Measurements from ENCODE around the gene FAM20A.

DNA sequence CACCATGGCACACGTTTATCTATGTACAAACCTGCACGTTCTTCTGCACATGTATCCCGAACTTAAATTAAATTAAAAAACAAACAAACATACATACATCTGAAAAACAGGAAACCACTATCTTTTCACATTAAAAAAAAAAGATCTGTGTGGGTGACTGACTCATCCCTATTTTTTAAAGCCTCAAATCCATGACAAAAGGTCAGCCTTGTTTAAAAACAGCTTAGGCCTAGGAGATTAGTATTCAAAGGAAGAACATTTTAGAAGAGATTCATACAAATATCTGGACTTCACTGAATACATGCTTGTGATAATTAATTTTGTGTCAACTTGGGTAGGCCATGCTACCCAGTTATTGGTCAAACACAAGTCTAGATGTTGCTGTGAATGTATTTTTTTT, 93.6 kb downstream of the FAM20A start:
- TF ChIP-seq, protein P1, sequence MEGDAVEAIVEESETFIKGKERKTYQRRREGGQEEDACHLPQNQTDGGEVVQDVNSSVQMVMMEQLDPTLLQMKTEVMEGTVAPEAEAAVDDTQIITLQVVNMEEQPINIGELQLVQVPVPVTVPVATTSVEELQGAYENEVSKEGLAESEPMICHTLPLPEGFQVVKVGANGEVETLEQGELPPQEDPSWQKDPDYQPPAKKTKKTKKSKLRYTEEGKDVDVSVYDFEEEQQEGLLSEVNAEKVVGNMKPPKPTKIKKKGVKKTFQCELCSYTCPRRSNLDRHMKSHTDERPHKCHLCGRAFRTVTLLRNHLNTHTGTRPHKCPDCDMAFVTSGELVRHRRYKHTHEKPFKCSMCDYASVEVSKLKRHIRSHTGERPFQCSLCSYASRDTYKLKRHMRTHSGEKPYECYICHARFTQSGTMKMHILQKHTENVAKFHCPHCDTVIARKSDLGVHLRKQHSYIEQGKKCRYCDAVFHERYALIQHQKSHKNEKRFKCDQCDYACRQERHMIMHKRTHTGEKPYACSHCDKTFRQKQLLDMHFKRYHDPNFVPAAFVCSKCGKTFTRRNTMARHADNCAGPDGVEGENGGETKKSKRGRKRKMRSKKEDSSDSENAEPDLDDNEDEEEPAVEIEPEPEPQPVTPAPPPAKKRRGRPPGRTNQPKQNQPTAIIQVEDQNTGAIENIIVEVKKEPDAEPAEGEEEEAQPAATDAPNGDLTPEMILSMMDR (IDR thresholded peaks at IDR 0.05; ENCODE audit: low read depth, low read length, missing input control), result no peak
- TF ChIP-seq YY1 (IDR thresholded peaks at IDR 0.05) (no peak), FOXA1 (IDR thresholded peaks at IDR 0.05) (no peak), EGR1 (IDR thresholded peaks at IDR 0.05; ENCODE audit: low read depth in 2 of 2) (no peak), JUND (IDR thresholded peaks at IDR 0.05) (no peak)
- TF ChIP-seq, protein P2, sequence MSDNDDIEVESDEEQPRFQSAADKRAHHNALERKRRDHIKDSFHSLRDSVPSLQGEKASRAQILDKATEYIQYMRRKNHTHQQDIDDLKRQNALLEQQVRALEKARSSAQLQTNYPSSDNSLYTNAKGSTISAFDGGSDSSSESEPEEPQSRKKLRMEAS (IDR thresholded peaks at IDR 0.05), result no peak
